OCI-LY3 (cell line): ENCODE results near the gene APOO.
"Not testable (repeated sequence)": the region's sequence is repeated elsewhere in the genome, so short reads cannot be mapped to it uniquely, and the experiment has no call there.

Source experiments
- H2AFZ ChIP-seq: fragments of 200-600, 300-600 bp; shearing (Covaris generic); 2 replicates; pipeline ENCODE4 v1.6.0; 2014; ENCODE audit warnings: antibody characterized with exemption, low read depth, low read length
- H3K27ac ChIP-seq: fragments of 200-600, 300-600 bp; sonication (generic); 2 replicates; pipeline ENCODE4 v1.5.1; 2014; ENCODE audit warnings: mild to moderate bottlenecking, low read length, moderate library complexity, mixed read lengths
- H3K27me3 ChIP-seq: fragments of 200-600, 300-600 bp; sonication (generic); 2 replicates; pipeline ENCODE4 v1.6.1; 2014; ENCODE audit warnings: low read depth, low read length, mixed read lengths
- H3K36me3 ChIP-seq: fragments of 200-600, 300-600 bp; sonication (generic); replicated peaks from 2 replicates; pipeline ENCODE3; 2014; ENCODE audit warnings: low read depth, low read length, mixed read lengths
- H3K4me1 ChIP-seq: fragments of 300-600, 200-600 bp; sonication (generic); 2 replicates; pipeline ENCODE4 v1.6.1; 2014; ENCODE audit warnings: low read length, mixed read lengths
- H3K4me2 ChIP-seq: fragments of 200-600, 300-600 bp; sonication (generic); 2 replicates; pipeline ENCODE4 v1.6.1; 2014; ENCODE audit warnings: low read length, mixed read lengths
- H3K4me3 ChIP-seq: fragments of 300-600, 200-600 bp; sonication (generic); 2 replicates; pipeline ENCODE4 v1.5.1; 2014; ENCODE audit warnings: antibody characterized with exemption, mild to moderate bottlenecking, low read length, moderate library complexity
- H3K79me2 ChIP-seq: fragments of 300-600, 200-600 bp; shearing (Covaris generic); 2 replicates; pipeline ENCODE4 v1.6.1; 2014; ENCODE audit warnings: mild to moderate bottlenecking, low read length, mixed read lengths
- H3K9ac ChIP-seq: fragments of 300-600, 200-600 bp; shearing (Covaris generic); 2 replicates; pipeline ENCODE4 v1.6.0; 2014; ENCODE audit warnings: mild to moderate bottlenecking, low read length, moderate library complexity
- H3K9me3 ChIP-seq: fragments of 200-600, 300-600 bp; shearing (Covaris generic); 2 replicates; pipeline ENCODE4 v1.6.1; 2014; ENCODE audit warnings: low read length, mixed read lengths; ENCODE audit not compliant: insufficient read depth
- H4K20me1 ChIP-seq: fragments of 200-600, 300-600 bp; sonication (generic); 2 replicates; pipeline ENCODE4 v1.6.1; 2016; ENCODE audit warnings: low read length, mixed read lengths; ENCODE audit not compliant: insufficient read depth
- CTCF ChIP-seq: fragments of 200-600, 300-600 bp; sonication (generic); IDR thresholded peaks from 2 replicates; pipeline ENCODE4 v1.5.1; 2014; ENCODE audit warnings: antibody characterized with exemption, low read length, low read depth
- EZH2phosphoT487 ChIP-seq: fragments of 200-600 bp; shearing (Covaris generic); IDR thresholded peaks from 2 replicates; pipeline ENCODE4 v1.6.1; 2018; ENCODE audit warnings: antibody characterized with exemption, mixed run types, low read depth

Gene APOO

DNA sequence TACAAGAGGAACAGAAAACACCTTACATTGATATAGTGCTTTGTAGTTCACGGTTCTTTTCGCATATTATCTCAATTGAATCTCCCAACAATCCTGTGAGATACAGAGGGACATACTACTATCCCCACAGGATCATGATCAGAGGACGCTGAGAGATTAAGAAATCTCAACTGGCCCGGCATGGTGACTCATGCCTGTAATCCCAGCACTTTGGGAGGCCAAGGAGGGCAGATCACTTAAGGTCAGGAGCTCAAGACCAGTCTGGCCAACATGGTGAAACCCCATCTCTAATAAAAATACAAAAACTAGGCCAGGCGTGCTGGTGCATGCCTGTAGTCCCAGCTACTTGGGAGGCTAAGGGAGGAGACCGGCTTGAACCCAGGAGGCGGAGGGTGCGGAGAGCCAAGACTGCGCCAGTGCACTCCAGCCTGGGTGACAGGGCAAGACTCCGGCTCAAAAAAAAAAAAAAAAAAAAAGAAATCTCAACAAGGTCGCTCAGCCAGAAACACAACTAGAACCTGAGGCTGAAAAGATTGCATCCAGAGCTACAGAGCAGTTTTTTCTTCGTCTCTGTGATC is 7.4 kb downstream of the APOO start:
- no peaks in the 10 kb centered on the region for H3K27me3 ChIP-seq
- H2AFZ ChIP-seq, result no peak overlapping the region
- no peaks in the 10 kb centered on the region for H4K20me1 ChIP-seq
- H3K9ac ChIP-seq, result no peak overlapping the region
- no peaks in the 10 kb centered on the region for H3K36me3 ChIP-seq
- no peak overlapping the region for H3K27ac ChIP-seq
- H3K79me2 ChIP-seq, result peaks cover 3% of the 10 kb centered on the region; the same call in 1 of the 2 replicates
- no peak overlapping the region for H3K4me3 ChIP-seq
- no peaks in the 10 kb centered on the region for H3K9me3 ChIP-seq
- peaks cover 51% of the 10 kb centered on the region for H3K4me1 ChIP-seq
- TF ChIP-seq EZH2phosphoT487, result no peak
- TF ChIP-seq CTCF, result no peak
- H3K4me2 ChIP-seq, result no peak overlapping the region

- Histone ChIP-seq H3K9ac (no peak overlapping the region), H3K4me1 (peaks cover 51% of the 10 kb centered on the region), H3K9me3 (no peaks in the 10 kb centered on the region), H3K4me2 (no peak overlapping the region), H4K20me1 (no peaks in the 10 kb centered on the region), H3K27ac (no peak overlapping the region), H3K79me2 (peaks cover 3% of the 10 kb centered on the region; the same call in 1 of the 2 replicates), H3K4me3 (no peak overlapping the region), H3K36me3 (no peaks in the 10 kb centered on the region), H3K27me3 (no peaks in the 10 kb centered on the region), H2AFZ (no peak overlapping the region)
- TF ChIP-seq CTCF (no peak), EZH2phosphoT487 (no peak)
Observed at GRCh38 chrX:23898412-23898959, 9.3 kb downstream of the APOO start.

GRCh38 chrX:23896981-23897380 is 10.8 kb downstream of the APOO start:
- TF ChIP-seq EZH2phosphoT487, result no peak
- TF ChIP-seq CTCF, result no peak

GRCh38 chrX:23896539-23896938 is 11.2 kb downstream of the APOO start:
- not testable (repeated sequence) for H3K9me3 ChIP-seq, H3K79me2 ChIP-seq, H4K20me1 ChIP-seq, H3K4me3 ChIP-seq, H3K27me3 ChIP-seq, H3K36me3 ChIP-seq, H3K27ac ChIP-seq, H3K4me2 ChIP-seq, H3K9ac ChIP-seq, H2AFZ ChIP-seq
- peaks cover 42% of the 10 kb centered on the region for H3K4me1 ChIP-seq

More at GRCh38 chrX:23896981-23897380, 10.8 kb downstream of the APOO start:
- H3K4me1 ChIP-seq, result peaks cover 46% of the 10 kb centered on the region
- peaks cover 3% of the 10 kb centered on the region; the same call in 1 of the 2 replicates for H3K79me2 ChIP-seq
- no peak overlapping the region for H3K27ac ChIP-seq
- H3K4me2 ChIP-seq, result 0 out of 2 replicates have a peak overlapping the region, but pooled peaks have one; percentile 3
- no peak overlapping the region for H3K9ac ChIP-seq
- no peaks in the 10 kb centered on the region for H3K27me3 ChIP-seq
- no peaks in the 10 kb centered on the region for H3K36me3 ChIP-seq
- H4K20me1 ChIP-seq, result no peaks in the 10 kb centered on the region
- no peaks in the 10 kb centered on the region for H3K9me3 ChIP-seq
- H2AFZ ChIP-seq, result no peak overlapping the region
- H3K4me3 ChIP-seq, result no peak overlapping the region

- H3K4me3 ChIP-seq, H3K36me3 ChIP-seq, H3K9ac ChIP-seq, H3K27ac ChIP-seq, H3K4me2 ChIP-seq, H3K9me3 ChIP-seq, H2AFZ ChIP-seq, H4K20me1 ChIP-seq, H3K27me3 ChIP-seq, H3K79me2 ChIP-seq: not testable (repeated sequence)
- H3K4me1 ChIP-seq, result peaks cover 32% of the 10 kb centered on the region
Observed at GRCh38 chrX:23894993-23895392, 12.7 kb downstream of the APOO start.
